Stomach (tissue), 9 donors: ENCODE measurements around the gene PHLDB1. TPM values are rescaled to one million over a fixed set of nuclear protein-coding genes. Genes with fewer than 3 reads are reported as not detected.

Experiments
- DNase-seq, 2 donors: peaks; one replicate each; pipeline versions ENCODE4 v3.0.0 to v3.0.0-alpha.2; 2013 to 2019
- H3K27ac ChIP-seq, 5 donors: fragments of 200-600 bp in 4 of 5; sonication (generic) in 4 of 5; one replicate each; pipeline ENCODE4 v1.5.1; 2013 to 2019; ENCODE audit warnings: mild to moderate bottlenecking in 1 of 5, moderate library complexity in 1 of 5
- H3K27me3 ChIP-seq, 3 donors: fragments of 200-600 bp; sonication (generic); one replicate each; pipeline ENCODE4 v1.5.1; 2017 to 2019; ENCODE audit warnings: mixed run types in 1 of 3
- H3K36me3 ChIP-seq, 4 donors: fragments of 200-600 bp; sonication (generic); 1 replicate in 3 of 4; 2 replicates in 1 of 4; pipeline ENCODE4 v1.5.1; 2016 to 2019
- H3K4me1 ChIP-seq, 4 donors: fragments of 200-600 bp; sonication (generic); one replicate each; pipeline ENCODE4 v1.5.1; 2016 to 2019
- H3K4me3 ChIP-seq, 4 donors: fragments of 200-600 bp; sonication (generic) in 3 of 4; one replicate each; pipeline ENCODE4 v1.5.1; 2016 to 2019; ENCODE audit warnings: mild to moderate bottlenecking in 1 of 4
- H3K9me3 ChIP-seq, 4 donors: fragments of 200-600 bp; sonication (generic); one replicate each; pipeline ENCODE4 v1.5.1; 2016 to 2019
- CTCF ChIP-seq, 7 experiments: fragments of 450-650 bp in 4 of 7; fragments of 200-600 bp in 3 of 7; sonication (generic) in 3 of 7; IDR thresholded peaks; one replicate each; pipeline ENCODE4 v1.5.1; 2016 to 2019; ENCODE audit warnings: antibody characterized with exemption in 7 of 7, control low read depth in 2 of 7, mild to moderate bottlenecking in 1 of 7
- EP300 ChIP-seq: sonication (generic); formaldehyde crosslinking; IDR thresholded peaks from one replicate; pipeline ENCODE4 v1.6.1; 2017; ENCODE audit warnings: antibody characterized with exemption
- POLR2A ChIP-seq, 4 donors: fragments of 450-650 bp; IDR thresholded peaks; one replicate each; pipeline ENCODE4 v1.6.1; 2016; ENCODE audit warnings: antibody characterized with exemption in 4 of 4, control low read depth in 2 of 4, mild to moderate bottlenecking in 1 of 4, moderate library complexity in 1 of 4
- POLR2AphosphoS5 ChIP-seq, 3 donors: sonication (generic); formaldehyde crosslinking; IDR thresholded peaks; one replicate each; pipeline ENCODE4 v1.6.1; 2016; ENCODE audit warnings: antibody characterized with exemption in 3 of 3
- WGBS, 5 donors: extraction: QIAGEN DNeasy Blood & Tissue Kit in 3 of 5; methylation state at CpG; one replicate each; pipeline versions ENCODE4 v1.1.5 to v1.1.7; 2013 to 2018; 5-methylcytosine and 5-hydroxymethylcytosine counted together
- intact Hi-C: fragments of 100-400 bp; cut with DNase I; formaldehyde crosslinking; loops from one replicate; pipeline ENCODE4 v1.15.1; 2023; ENCODE audit warnings: low total_unique reads
- polyA plus RNA-seq, 3 donors: library from polyadenylated mRNA; stranded (reverse); fragments of 200-250 nt; gene quantifications; one replicate each; pipeline ENCODE4 v1.2.3, GENCODE V29; 2013
- total RNA-seq, 5 donors: library from RNA; depleted of rRNA; stranded (reverse); fragments of >200 nt; gene quantifications; one replicate each; pipeline versions ENCODE4 v1.1.0 to v1.2.3, GENCODE V29; 2014 to 2016
- donor health status: healthy with polysubstance abuse.
- donor health status: Bipolar disorder and iron deficiency.
- donor health status: healthy.

The PHLDB1 gene
- total and polyA plus RNA-seq, 8 donors: 28.4 to 291 (median 41.4) TPM

- intact Hi-C loops: loop anchor here (5.0 to 10.0 kb wide), 2 partner anchors 101 to 263 kb away; partner anchors contain the start of genes DDX6 and UPK2
- no peaks in the 10 kb centered on the region for H3K36me3 ChIP-seq
- TF ChIP-seq CTCF (IDR thresholded peaks at IDR 0.05) (no peak), POLR2AphosphoS5 (IDR thresholded peaks at IDR 0.05) (no peak), EP300 (no peak), POLR2A (IDR thresholded peaks at IDR 0.05) (no peak)
- H3K9me3 ChIP-seq: no peaks in the 10 kb centered on the region
- no peaks in the 10 kb centered on the region for H3K27me3 ChIP-seq
- DNase-seq: no peak
- H3K4me3 ChIP-seq: no peak overlapping the region
- H3K27ac ChIP-seq: no peak overlapping the region
- H3K4me1 ChIP-seq: peaks cover 6 to 30% (median 17%) of the 10 kb centered on the region in 4 donors
- 90 to 98% (median 92%) methylated on average over 8 of the region's 8 CpGs for WGBS, 5 donors
Measured at GRCh38 chr11:118694185-118694584, 86.8 kb downstream of the PHLDB1 start.

GRCh38 chr11:118694771-118695170, 87.4 kb downstream of the PHLDB1 start:
- Histone ChIP-seq H3K4me1 (peaks cover under 1 to 24% (median 11%) of the 10 kb centered on the region in 4 donors), H3K27me3 (no peaks in the 10 kb centered on the region), H3K9me3 (peaks cover 0 to under 1% (median 0%) of the 10 kb centered on the region in 4 donors), H3K36me3 (no peaks in the 10 kb centered on the region), H3K27ac (no peak overlapping the region), H3K4me3 (no peak overlapping the region)
- 88 to 96% (median 91%) methylated on average over 11 of the region's 11 CpGs for WGBS, 5 donors
- no peak for TF ChIP-seq POLR2A (IDR thresholded peaks at IDR 0.05)
- TF ChIP-seq EP300: no peak
- TF ChIP-seq CTCF (IDR thresholded peaks at IDR 0.05): no peak
- no peak for TF ChIP-seq POLR2AphosphoS5 (IDR thresholded peaks at IDR 0.05)
- intact Hi-C loops: loop anchor here (5.0 to 10.0 kb wide), 2 partner anchors 100 to 263 kb away; partner anchors contain the start of genes DDX6 and UPK2
- no peak for DNase-seq

GRCh38 chr11:118696673-118697226, 89.3 kb downstream of the PHLDB1 start:
- 88 to 92% (median 90%) methylated on average over 7 of the region's 7 CpGs for WGBS, 5 donors
- peaks cover 0 to 11% (median 6%) of the 10 kb centered on the region in 4 donors for H3K9me3 ChIP-seq
- TF ChIP-seq CTCF (IDR thresholded peaks at IDR 0.05) (no peak), EP300 (no peak), POLR2A (IDR thresholded peaks at IDR 0.05) (no peak), POLR2AphosphoS5 (IDR thresholded peaks at IDR 0.05) (no peak)
- H3K4me1 ChIP-seq: peaks cover 0 to 13% (median 0%) of the 10 kb centered on the region in 4 donors
- H3K4me3 ChIP-seq: no peak overlapping the region
- DNase-seq: no peak
- no peak overlapping the region for H3K27ac ChIP-seq
- no peaks in the 10 kb centered on the region for H3K27me3 ChIP-seq
- intact Hi-C loops: loop anchor here (10.0 kb wide), 1 partner anchor 98 kb away; the partner anchor contains the start of gene DDX6
- no peaks in the 10 kb centered on the region for H3K36me3 ChIP-seq

GRCh38 chr11:118697346-118697745, 89.9 kb downstream of the PHLDB1 start:
- no peak overlapping the region for H3K4me3 ChIP-seq
- H3K9me3 ChIP-seq: peaks cover 0 to 11% (median 6%) of the 10 kb centered on the region in 4 donors
- H3K27ac ChIP-seq: no peak overlapping the region
- H3K27me3 ChIP-seq: no peaks in the 10 kb centered on the region
- DNase-seq: no peak
- peaks cover 0 to 8% (median 0%) of the 10 kb centered on the region in 4 donors for H3K4me1 ChIP-seq
- TF ChIP-seq POLR2A (IDR thresholded peaks at IDR 0.05) (no peak), POLR2AphosphoS5 (IDR thresholded peaks at IDR 0.05) (no peak), CTCF (IDR thresholded peaks at IDR 0.05) (no peak), EP300 (no peak)
- no peaks in the 10 kb centered on the region for H3K36me3 ChIP-seq
- WGBS, 5 donors: 71 to 80% (median 77%) methylated on average over 8 of the region's 8 CpGs
- intact Hi-C loops: loop anchor here (10.0 kb wide), 1 partner anchor 97 kb away; the partner anchor contains the start of gene DDX6
